Right lobe of liver (tissue), 6 donors: ENCODE measurements around the gene CRISP2. TPM values are rescaled to one million over a fixed set of nuclear protein-coding genes. Genes with fewer than 3 reads are reported as not detected.

Source experiments
- ATAC-seq, 4 donors: fragments of 200-7000 bp; cut with Tn5 transposase; one replicate each; pipeline ENCODE4 v1.9.1; 2020; ENCODE audit warnings: mild to moderate bottlenecking in 4 of 4, moderate library complexity in 4 of 4
- DNase-seq, 3 donors: peaks; one replicate each; pipeline ENCODE4 v3.0.0-alpha.2; 2020
- H3K27ac ChIP-seq, 3 donors: fragments of 200-600 bp; one replicate each; pipeline ENCODE4 v1.8.0; 2022
- H3K27me3 ChIP-seq, 2 donors: fragments of 200-600 bp; one replicate each; pipeline ENCODE4 v1.8.0; 2022
- H3K36me3 ChIP-seq, 4 donors: fragments of 200-600 bp; sonication (generic) in 1 of 4; one replicate each; pipeline versions ENCODE4 v1.5.1 to v1.8.0; 2017 to 2022; ENCODE audit warnings: control low read depth in 1 of 4
- H3K4me1 ChIP-seq, 4 donors: fragments of 200-600 bp; sonication (generic) in 1 of 4; one replicate each; pipeline versions ENCODE4 v1.5.1 to v1.8.0; 2017 to 2022; ENCODE audit warnings: control low read depth in 1 of 4
- H3K4me3 ChIP-seq, 3 donors: fragments of 200-600 bp; one replicate each; pipeline ENCODE4 v1.8.0; 2022
- H3K9me3 ChIP-seq, 4 donors: fragments of 200-600 bp; sonication (generic) in 1 of 4; one replicate each; pipeline versions ENCODE4 v1.5.1 to v1.8.0; 2017 to 2022; ENCODE audit warnings: control low read depth in 1 of 4
- POLR2A ChIP-seq: fragments of 450-650 bp; IDR thresholded peaks from one replicate; pipeline ENCODE4 v1.6.1; 2017; ENCODE audit warnings: antibody characterized with exemption, mild to moderate bottlenecking
- WGBS: methylation state at CpG from one replicate; pipeline ENCODE4 v1.1.6; 2018; ENCODE audit warnings: low coverage, low lambda C conversion rate; ENCODE audit not compliant: insufficient coverage; ENCODE audit errors: missing lambda C conversion rate; 5-methylcytosine and 5-hydroxymethylcytosine counted together
- intact Hi-C, 2 donors: fragments of 100-400 bp; cut with DNase I; formaldehyde crosslinking; loops; one replicate each; pipeline versions ENCODE4 v1.11.2 to v1.14.1; 2022
- total RNA-seq, 6 experiments: library from RNA; depleted of rRNA in 2 of 6; stranded (reverse); fragments of >200 nt in 2 of 6; fragmentation: NEBNext Ultra II Directional in 3 of 6; extraction: Animal tissue kit (Norgen Biotek cat#: 25700) in 3 of 6; gene quantifications; one replicate each; pipeline versions ENCODE4 v1.1.0 to v1.2.4, GENCODE V29; 2016 to 2023
- TF ChIP-seq, protein P1 (sequence below), 4 donors: fragments of 200-600 bp in 3 of 4; fragments of 450-650 bp in 1 of 4; IDR thresholded peaks; one replicate each; pipeline versions ENCODE4 v1.5.1 to v1.8.0; 2016 to 2022; ENCODE audit warnings: antibody characterized with exemption in 4 of 4, mild to moderate bottlenecking in 2 of 4
- donor health status: DM: no; HTN: yes; CAD: no.
- donor health status: DM: no; HTN: no; CAD: no.
- donor health status: DM: no; HTN: no; CAD: no.
- donor health status: DM: no; HTN: yes; CAD: no.
- donor health status: DM: no; HTN: yes; CAD: no.

Gene CRISP2
- total RNA-seq, 6 experiments from 2014 or later: not detected

DNA sequence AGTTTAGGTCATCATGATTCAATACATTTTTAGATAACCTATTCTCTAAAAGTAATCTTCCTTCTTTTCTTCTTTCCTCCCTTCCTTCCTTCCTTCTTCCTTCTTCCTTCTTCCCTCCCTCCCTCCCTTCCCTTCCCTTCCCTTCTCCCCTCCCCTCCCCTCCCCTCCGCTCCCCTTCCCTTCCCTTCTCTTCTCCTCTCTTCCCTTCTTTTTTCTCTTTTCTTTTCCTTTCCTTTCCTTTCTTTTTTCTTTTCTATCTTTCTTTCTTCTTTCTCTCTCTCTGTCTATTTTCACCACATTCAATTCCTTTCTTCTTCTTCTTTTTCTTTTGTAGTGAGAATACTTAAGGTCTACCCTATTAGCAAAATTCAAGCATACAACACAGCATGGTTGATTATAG lies 59.4 kb downstream of the CRISP2 start:
- 30% methylated on average over 1 of the region's 1 CpG for WGBS
- H3K36me3 ChIP-seq: no peaks in the 10 kb centered on the region
- intact Hi-C loops: no loop called here
- no peak overlapping the region for H3K4me3 ChIP-seq
- TF ChIP-seq, protein P1, sequence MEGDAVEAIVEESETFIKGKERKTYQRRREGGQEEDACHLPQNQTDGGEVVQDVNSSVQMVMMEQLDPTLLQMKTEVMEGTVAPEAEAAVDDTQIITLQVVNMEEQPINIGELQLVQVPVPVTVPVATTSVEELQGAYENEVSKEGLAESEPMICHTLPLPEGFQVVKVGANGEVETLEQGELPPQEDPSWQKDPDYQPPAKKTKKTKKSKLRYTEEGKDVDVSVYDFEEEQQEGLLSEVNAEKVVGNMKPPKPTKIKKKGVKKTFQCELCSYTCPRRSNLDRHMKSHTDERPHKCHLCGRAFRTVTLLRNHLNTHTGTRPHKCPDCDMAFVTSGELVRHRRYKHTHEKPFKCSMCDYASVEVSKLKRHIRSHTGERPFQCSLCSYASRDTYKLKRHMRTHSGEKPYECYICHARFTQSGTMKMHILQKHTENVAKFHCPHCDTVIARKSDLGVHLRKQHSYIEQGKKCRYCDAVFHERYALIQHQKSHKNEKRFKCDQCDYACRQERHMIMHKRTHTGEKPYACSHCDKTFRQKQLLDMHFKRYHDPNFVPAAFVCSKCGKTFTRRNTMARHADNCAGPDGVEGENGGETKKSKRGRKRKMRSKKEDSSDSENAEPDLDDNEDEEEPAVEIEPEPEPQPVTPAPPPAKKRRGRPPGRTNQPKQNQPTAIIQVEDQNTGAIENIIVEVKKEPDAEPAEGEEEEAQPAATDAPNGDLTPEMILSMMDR (IDR thresholded peaks at IDR 0.05): no peak
- no peak for TF ChIP-seq POLR2A
- H3K9me3 ChIP-seq: no peaks in the 10 kb centered on the region
- H3K27me3 ChIP-seq: no peaks in the 10 kb centered on the region
- DNase-seq (no peak), ATAC-seq (no peak)
- H3K4me1 ChIP-seq: no peaks in the 10 kb centered on the region
- H3K27ac ChIP-seq: no peak overlapping the region

DNA sequence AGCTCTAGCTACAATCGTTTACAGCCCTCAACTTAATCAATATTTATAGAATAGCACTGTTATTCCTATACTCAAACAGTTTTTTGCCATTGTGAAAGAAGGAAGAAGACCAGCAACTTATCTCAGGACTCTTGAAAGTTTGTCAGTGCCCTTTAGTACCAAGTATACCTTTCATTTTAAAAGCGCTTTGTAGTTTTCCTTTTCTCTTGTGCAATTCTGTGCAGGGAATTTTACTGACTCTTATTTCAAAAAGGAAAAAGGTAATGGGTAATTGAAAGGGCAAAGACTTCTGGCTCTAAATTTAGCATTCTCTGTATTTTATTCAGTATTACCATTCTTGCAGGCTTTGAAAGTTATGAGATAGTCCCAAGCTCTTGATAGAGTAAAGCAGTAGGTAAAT lies 59.9 kb downstream of the CRISP2 start:
- Histone ChIP-seq H3K27ac (no peak overlapping the region), H3K27me3 (no peaks in the 10 kb centered on the region), H3K4me3 (no peak overlapping the region), H3K4me1 (no peaks in the 10 kb centered on the region), H3K9me3 (no peaks in the 10 kb centered on the region), H3K36me3 (no peaks in the 10 kb centered on the region)
- ATAC-seq: no peak
- intact Hi-C loops: no loop called here
- DNase-seq: no peak
- TF ChIP-seq, protein P1 (IDR thresholded peaks at IDR 0.05): no peak
- TF ChIP-seq POLR2A: no peak
- 49% methylated on average over 2 of the region's 2 CpGs for WGBS

- Histone ChIP-seq H3K36me3 (no peaks in the 10 kb centered on the region), H3K27ac (no peak overlapping the region), H3K27me3 (no peaks in the 10 kb centered on the region), H3K9me3 (no peaks in the 10 kb centered on the region), H3K4me1 (no peaks in the 10 kb centered on the region), H3K4me3 (no peak overlapping the region)
- DNase-seq: no peak
- intact Hi-C loops: no loop called here
- 72% methylated on average over 2 of the region's 2 CpGs for WGBS
- TF ChIP-seq, protein P1 (IDR thresholded peaks at IDR 0.05): no peak
- TF ChIP-seq POLR2A: no peak
- no peak for ATAC-seq
These were observed 62.1 kb downstream of the CRISP2 start for GRCh38 chr6:49651239-49651638.

DNA sequence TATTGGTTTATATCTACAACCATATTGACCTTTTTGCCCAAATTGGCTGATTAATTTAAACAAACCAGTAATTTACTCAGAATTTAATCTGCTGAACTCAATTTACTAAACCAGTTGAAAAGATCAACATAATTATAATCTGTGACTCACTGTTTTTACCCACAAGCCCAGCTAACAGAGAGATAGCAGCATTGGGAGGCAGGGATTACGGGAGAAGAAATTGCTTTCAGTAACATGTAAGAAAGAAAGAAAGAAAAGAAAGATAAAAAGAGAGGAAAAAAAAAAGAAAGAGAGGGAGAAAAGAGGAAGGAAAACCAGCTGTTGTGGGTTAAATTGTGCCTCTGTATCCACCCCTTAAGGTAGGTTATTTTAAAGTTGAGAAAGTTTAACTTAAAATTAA lies 63.4 kb downstream of the CRISP2 start:
- DNase-seq: no peak
- no peaks in the 10 kb centered on the region for H3K9me3 ChIP-seq
- H3K27me3 ChIP-seq: no peaks in the 10 kb centered on the region
- no peak overlapping the region for H3K4me3 ChIP-seq
- no peaks in the 10 kb centered on the region for H3K36me3 ChIP-seq
- intact Hi-C loops: no loop called here
- H3K4me1 ChIP-seq: no peaks in the 10 kb centered on the region
- no peak for TF ChIP-seq POLR2A
- TF ChIP-seq, protein P1 (IDR thresholded peaks at IDR 0.05): no peak
- no peak overlapping the region for H3K27ac ChIP-seq
- ATAC-seq: no peak
- 29% methylated on average over 1 of the region's 1 CpG for WGBS

- no peak overlapping the region for H3K27ac ChIP-seq
- no peak overlapping the region for H3K4me3 ChIP-seq
- TF ChIP-seq POLR2A: no peak
- TF ChIP-seq, protein P1 (IDR thresholded peaks at IDR 0.05): no peak
- intact Hi-C loops: no loop called here
- ATAC-seq: no peak
- H3K36me3 ChIP-seq: no peaks in the 10 kb centered on the region
- no peak for DNase-seq
- H3K4me1 ChIP-seq: no peaks in the 10 kb centered on the region
- H3K27me3 ChIP-seq: no peaks in the 10 kb centered on the region
- H3K9me3 ChIP-seq: no peaks in the 10 kb centered on the region
These were observed 65.3 kb downstream of the CRISP2 start for GRCh38 chr6:49648036-49648435.
